Measurements from ENCODE around the gene CLCN6. TPM values are rescaled to one million over a fixed set of nuclear protein-coding genes. Genes with fewer than 3 reads are reported as not detected.

CLCN6 gene
- total and polyA plus RNA-seq, 2 experiments from 2014 or later = 14.1 to 23.6 TPM

DNA sequence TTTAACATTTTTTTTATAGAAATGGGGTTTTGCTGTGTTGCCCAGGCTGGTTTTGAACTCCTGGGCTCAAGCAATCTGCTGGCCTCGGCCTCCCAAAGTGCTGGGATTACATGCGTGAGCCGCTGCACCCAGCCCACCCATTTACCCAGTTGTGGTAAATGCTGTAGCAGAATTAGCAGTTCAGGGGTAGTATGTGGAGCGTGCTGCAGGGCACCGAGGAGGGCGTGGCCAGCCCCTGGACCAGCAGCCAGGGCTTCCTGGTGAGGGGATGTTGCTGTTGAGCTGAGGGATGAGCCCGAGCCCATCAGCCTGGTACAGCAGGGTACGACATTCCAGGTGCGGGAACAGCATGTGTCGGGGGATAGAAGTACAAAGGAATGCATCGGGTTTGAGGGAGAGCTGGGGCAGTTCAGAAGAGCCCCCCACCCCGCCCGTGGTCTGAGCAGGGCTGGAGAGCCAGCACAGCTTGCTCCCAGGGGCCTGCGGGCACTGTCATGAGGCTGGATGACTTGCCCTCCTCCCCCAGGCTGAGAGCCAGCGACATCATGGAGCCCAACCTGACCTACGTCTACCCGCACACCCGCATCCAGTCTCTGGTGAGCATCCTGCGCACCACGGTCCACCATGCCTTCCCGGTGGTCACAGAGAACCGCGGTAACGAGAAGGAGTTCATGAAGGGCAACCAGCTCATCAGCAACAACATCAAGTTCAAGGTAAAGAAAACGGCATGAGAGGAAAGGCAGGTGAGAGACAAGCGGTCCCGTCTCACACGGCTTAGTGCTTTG, 29.6 kb downstream of the CLCN6 start:
- 96% methylated on average over 28 of the region's 28 CpGs for WGBS (ENCODE audit: low lambda C conversion rate, missing lambda C conversion rate)

GRCh38 chr1:11836955-11837766, 31.2 kb downstream of the CLCN6 start:
- Histone ChIP-seq H3K27ac (no peak overlapping the region), H3K36me3 (replicated peaks; ENCODE audit: insufficient read depth, low read depth) (no peaks in the 10 kb centered on the region), H3K79me2 (no peaks in the 10 kb centered on the region), H2AFZ (no peak overlapping the region), H3K4me1 (ENCODE audit: insufficient read depth) (peaks cover 11% of the 10 kb centered on the region), H3K9me3 (ENCODE audit: low read depth) (no peaks in the 10 kb centered on the region), H4K20me1 (ENCODE audit: insufficient read depth, poor library complexity, severe bottlenecking) (peaks cover 3% of the 10 kb centered on the region), H3K4me2 (no peak overlapping the region), H3K9me2 (replicated peaks; ENCODE audit: insufficient read depth) (no peaks in the 10 kb centered on the region), H3K27me3 (no peaks in the 10 kb centered on the region), H3K4me3 (no peak overlapping the region)
- WGBS (ENCODE audit: low lambda C conversion rate, missing lambda C conversion rate) = 95% methylated on average over 36 of the region's 36 CpGs
- TF ChIP-seq EZH2phosphoT487 (IDR thresholded peaks at IDR 0.05; ENCODE audit: low read depth, severe bottlenecking, unreplicated experiment) (no peak), EZH2 (IDR thresholded peaks at IDR 0.05; ENCODE audit: borderline replicate concordance) (no peak)
- TF ChIP-seq, protein P1, sequence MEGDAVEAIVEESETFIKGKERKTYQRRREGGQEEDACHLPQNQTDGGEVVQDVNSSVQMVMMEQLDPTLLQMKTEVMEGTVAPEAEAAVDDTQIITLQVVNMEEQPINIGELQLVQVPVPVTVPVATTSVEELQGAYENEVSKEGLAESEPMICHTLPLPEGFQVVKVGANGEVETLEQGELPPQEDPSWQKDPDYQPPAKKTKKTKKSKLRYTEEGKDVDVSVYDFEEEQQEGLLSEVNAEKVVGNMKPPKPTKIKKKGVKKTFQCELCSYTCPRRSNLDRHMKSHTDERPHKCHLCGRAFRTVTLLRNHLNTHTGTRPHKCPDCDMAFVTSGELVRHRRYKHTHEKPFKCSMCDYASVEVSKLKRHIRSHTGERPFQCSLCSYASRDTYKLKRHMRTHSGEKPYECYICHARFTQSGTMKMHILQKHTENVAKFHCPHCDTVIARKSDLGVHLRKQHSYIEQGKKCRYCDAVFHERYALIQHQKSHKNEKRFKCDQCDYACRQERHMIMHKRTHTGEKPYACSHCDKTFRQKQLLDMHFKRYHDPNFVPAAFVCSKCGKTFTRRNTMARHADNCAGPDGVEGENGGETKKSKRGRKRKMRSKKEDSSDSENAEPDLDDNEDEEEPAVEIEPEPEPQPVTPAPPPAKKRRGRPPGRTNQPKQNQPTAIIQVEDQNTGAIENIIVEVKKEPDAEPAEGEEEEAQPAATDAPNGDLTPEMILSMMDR (IDR thresholded peaks at IDR 0.05; ENCODE audit: poor library complexity) = no peak
- DNase-seq (ENCODE audit: low spot score) = no peak

More for the DNA sequence above, 29.6 kb downstream of the CLCN6 start:
- Histone ChIP-seq H3K4me1 (ENCODE audit: insufficient read depth) (peaks cover 4% of the 10 kb centered on the region), H3K9me3 (ENCODE audit: low read depth) (no peaks in the 10 kb centered on the region), H3K9me2 (replicated peaks; ENCODE audit: insufficient read depth) (no peaks in the 10 kb centered on the region), H3K27me3 (no peaks in the 10 kb centered on the region), H4K20me1 (ENCODE audit: insufficient read depth, poor library complexity, severe bottlenecking) (peaks cover 3% of the 10 kb centered on the region), H2AFZ (no peak overlapping the region), H3K36me3 (replicated peaks; ENCODE audit: insufficient read depth, low read depth) (no peaks in the 10 kb centered on the region), H3K4me2 (no peak overlapping the region), H3K4me3 (no peak overlapping the region), H3K79me2 (no peaks in the 10 kb centered on the region), H3K27ac (no peak overlapping the region)
- DNase-seq (ENCODE audit: low spot score) = no peak
- TF ChIP-seq EZH2 (IDR thresholded peaks at IDR 0.05; ENCODE audit: borderline replicate concordance) (no peak), EZH2phosphoT487 (IDR thresholded peaks at IDR 0.05; ENCODE audit: low read depth, severe bottlenecking, unreplicated experiment) (no peak)
- TF ChIP-seq, protein P1 (IDR thresholded peaks at IDR 0.05; ENCODE audit: poor library complexity) = no peak

DNA sequence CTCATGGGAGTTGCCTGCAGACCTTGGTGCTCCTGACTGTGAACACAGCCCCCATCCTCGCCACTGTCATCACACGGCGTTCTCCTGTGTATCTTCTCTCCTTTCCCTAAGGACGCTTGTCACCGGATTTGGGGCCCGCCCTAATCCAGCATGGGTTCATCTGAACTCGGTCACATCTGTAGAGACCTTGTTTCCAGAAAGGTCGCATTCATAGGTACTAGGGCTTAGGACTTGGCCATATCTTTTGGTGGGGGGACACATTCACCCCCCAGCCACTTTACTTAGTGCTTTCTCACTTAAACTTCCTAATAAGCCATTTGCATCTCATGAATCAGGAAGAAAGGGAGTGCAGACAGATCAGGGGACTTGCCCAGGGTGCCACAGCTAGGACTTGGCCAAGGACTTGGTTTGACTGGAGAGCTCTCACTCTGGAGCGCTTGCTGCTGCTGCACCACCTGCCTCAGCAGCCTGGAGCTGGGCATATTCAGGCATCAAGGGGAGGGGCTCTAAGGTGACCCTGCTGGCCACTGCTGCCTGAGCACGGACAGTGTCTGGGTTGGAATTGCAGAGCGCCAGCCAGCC, 31.9 kb downstream of the CLCN6 start:
- no peaks in the 10 kb centered on the region for H3K9me2 ChIP-seq (replicated peaks; ENCODE audit: insufficient read depth)
- H3K79me2 ChIP-seq = no peaks in the 10 kb centered on the region
- no peak overlapping the region for H3K4me3 ChIP-seq
- H3K4me2 ChIP-seq = no peak overlapping the region
- no peak overlapping the region for H3K27ac ChIP-seq
- no peak for DNase-seq (ENCODE audit: low spot score)
- peaks cover 7% of the 10 kb centered on the region for H4K20me1 ChIP-seq (ENCODE audit: insufficient read depth, poor library complexity, severe bottlenecking)
- H3K4me1 ChIP-seq (ENCODE audit: insufficient read depth) = peaks cover 16% of the 10 kb centered on the region
- no peak overlapping the region for H2AFZ ChIP-seq
- H3K27me3 ChIP-seq = no peaks in the 10 kb centered on the region
- H3K36me3 ChIP-seq (replicated peaks; ENCODE audit: insufficient read depth, low read depth) = no peaks in the 10 kb centered on the region
- no peak for TF ChIP-seq EZH2 (IDR thresholded peaks at IDR 0.05; ENCODE audit: borderline replicate concordance)
- TF ChIP-seq, protein P1 (IDR thresholded peaks at IDR 0.05; ENCODE audit: poor library complexity) = no peak
- no peak for TF ChIP-seq EZH2phosphoT487 (IDR thresholded peaks at IDR 0.05; ENCODE audit: low read depth, severe bottlenecking, unreplicated experiment)
- H3K9me3 ChIP-seq (ENCODE audit: low read depth) = no peaks in the 10 kb centered on the region
- WGBS (ENCODE audit: low lambda C conversion rate, missing lambda C conversion rate) = 95% methylated on average over 11 of the region's 11 CpGs
